Kidney epithelial cell (primary cell): ENCODE results near the gene NR5A2. TPM values are rescaled to one million over a fixed set of nuclear protein-coding genes. Genes with fewer than 3 reads are reported as not detected.

Source experiments
- DNase-seq: peaks from one replicate; pipeline ENCODE4 v3.0.0-alpha.2; 2010; ENCODE audit warnings: low read depth
- H3K27me3 ChIP-seq: 2 replicates; pipeline ENCODE4 v1.6.0; 2011; ENCODE audit warnings: low read length; ENCODE audit not compliant: control insufficient read depth, insufficient read depth
- H3K36me3 ChIP-seq: 2 replicates; pipeline ENCODE4 v1.5.1; 2011; ENCODE audit warnings: low read length; ENCODE audit not compliant: control insufficient read depth, insufficient read depth
- H3K4me3 ChIP-seq: 2 replicates; pipeline ENCODE4 v1.5.1; 2011; ENCODE audit warnings: low read depth, mild to moderate bottlenecking, control low read depth, low read length
- total RNA-seq: library from RNA; depleted of rRNA; stranded (reverse); fragments of >200 nt; gene quantifications from 2 replicates; pipeline ENCODE4 v1.2.3, GENCODE V29; 2015
- TF ChIP-seq, protein P1 (sequence below): IDR thresholded peaks from 2 replicates; pipeline ENCODE4 v1.5.1; 2011; ENCODE audit warnings: mild to moderate bottlenecking, moderate library complexity, low read length, control low read depth, inconsistent platforms; ENCODE audit not compliant: insufficient read depth, poor library complexity, severe bottlenecking

The NR5A2 gene
- total RNA-seq, 1 donor from 2014 or later: not detected

DNA sequence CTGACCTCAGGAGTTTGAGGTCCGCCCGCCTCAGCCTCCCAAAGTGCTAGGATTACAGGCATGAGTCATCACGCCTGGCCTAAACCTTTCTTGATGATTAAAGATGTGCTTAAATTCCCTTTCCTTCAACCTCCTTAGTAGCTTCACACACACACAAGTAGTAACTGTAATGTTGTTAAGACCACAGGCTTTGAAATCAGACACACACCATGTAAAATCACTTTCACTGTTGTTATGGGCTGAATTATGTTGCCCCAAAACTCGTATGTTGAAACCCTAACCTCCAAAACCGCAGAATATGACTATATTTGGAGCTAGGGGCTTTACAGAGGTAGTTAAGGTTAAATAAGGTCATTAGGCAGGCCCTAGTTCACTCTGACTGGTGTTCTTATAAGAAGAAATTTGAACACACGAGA is 180.2 kb downstream of the NR5A2 start:
- no peaks in the 10 kb centered on the region for H3K36me3 ChIP-seq
- no peaks in the 10 kb centered on the region for H3K27me3 ChIP-seq
- TF ChIP-seq, protein P1, sequence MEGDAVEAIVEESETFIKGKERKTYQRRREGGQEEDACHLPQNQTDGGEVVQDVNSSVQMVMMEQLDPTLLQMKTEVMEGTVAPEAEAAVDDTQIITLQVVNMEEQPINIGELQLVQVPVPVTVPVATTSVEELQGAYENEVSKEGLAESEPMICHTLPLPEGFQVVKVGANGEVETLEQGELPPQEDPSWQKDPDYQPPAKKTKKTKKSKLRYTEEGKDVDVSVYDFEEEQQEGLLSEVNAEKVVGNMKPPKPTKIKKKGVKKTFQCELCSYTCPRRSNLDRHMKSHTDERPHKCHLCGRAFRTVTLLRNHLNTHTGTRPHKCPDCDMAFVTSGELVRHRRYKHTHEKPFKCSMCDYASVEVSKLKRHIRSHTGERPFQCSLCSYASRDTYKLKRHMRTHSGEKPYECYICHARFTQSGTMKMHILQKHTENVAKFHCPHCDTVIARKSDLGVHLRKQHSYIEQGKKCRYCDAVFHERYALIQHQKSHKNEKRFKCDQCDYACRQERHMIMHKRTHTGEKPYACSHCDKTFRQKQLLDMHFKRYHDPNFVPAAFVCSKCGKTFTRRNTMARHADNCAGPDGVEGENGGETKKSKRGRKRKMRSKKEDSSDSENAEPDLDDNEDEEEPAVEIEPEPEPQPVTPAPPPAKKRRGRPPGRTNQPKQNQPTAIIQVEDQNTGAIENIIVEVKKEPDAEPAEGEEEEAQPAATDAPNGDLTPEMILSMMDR: no peak
- DNase-seq: no peak
- no peak overlapping the region for H3K4me3 ChIP-seq

DNA sequence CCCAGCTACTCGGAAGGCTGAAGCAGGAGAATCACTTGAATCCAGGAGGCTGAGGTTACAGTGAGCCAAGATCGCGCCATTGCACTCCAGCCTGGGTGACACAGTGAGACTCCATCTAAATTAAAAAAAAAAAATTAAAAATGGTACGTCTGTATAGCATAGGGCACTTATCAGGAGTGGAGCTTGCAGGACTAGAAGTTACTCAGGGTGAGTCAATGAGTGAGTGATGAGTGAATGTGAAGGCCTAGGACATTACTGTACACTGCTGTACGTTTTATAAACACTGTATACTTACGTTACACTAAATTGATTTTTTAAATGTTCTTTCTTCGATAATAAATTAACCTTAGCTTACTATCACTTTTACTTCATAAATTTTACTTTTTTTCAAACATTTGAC is 183.6 kb downstream of the NR5A2 start:
- no peaks in the 10 kb centered on the region for H3K27me3 ChIP-seq
- DNase-seq: no peak
- TF ChIP-seq, protein P1: no peak
- H3K36me3 ChIP-seq: no peaks in the 10 kb centered on the region
- no peak overlapping the region for H3K4me3 ChIP-seq

DNA sequence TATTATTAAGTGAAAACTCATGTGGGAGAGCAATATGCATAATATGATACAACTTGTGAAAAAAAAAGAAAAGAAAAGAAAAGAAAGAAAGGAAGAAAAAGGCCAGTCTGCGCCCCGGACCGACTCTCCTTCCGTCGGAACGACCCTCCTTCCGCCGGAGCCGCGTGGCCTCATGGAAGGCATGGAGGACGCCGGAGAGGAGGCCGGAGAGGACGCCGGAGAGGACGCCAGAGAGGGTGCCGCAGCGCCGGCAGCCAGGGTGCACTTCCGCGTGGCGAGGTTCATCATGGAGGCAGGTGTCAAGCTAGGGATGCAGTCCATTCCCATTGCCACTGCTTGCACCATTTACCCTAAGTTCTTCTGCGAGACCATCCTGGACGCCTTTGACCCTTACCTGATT is 185.9 kb downstream of the NR5A2 start:
- Histone ChIP-seq H3K4me3 (no peak overlapping the region), H3K36me3 (no peaks in the 10 kb centered on the region), H3K27me3 (no peaks in the 10 kb centered on the region)
- no peak for DNase-seq
- TF ChIP-seq, protein P1: no peak

DNA sequence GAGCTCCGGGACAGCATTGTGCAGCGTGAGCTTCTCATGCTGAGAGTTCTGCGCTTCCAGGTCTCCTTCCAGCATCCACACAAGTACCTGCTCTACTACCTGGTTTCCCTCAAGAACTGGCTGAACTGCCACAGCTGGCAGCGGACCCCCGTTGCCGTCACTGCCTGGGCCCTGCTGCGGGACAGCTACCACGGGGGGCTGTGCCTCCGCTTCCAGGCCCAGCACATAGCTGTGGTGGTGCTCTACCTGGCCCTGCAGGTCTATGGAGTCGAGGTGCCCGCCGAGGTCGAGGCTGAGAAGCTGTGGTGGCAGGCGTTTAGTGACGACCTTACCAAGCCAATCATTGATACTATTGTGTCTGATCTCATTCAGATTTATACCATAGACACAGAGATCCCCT is 186.4 kb downstream of the NR5A2 start:
- DNase-seq: no peak
- Histone ChIP-seq H3K36me3 (no peaks in the 10 kb centered on the region), H3K4me3 (no peak overlapping the region), H3K27me3 (no peaks in the 10 kb centered on the region)
- TF ChIP-seq, protein P1: no peak

DNA sequence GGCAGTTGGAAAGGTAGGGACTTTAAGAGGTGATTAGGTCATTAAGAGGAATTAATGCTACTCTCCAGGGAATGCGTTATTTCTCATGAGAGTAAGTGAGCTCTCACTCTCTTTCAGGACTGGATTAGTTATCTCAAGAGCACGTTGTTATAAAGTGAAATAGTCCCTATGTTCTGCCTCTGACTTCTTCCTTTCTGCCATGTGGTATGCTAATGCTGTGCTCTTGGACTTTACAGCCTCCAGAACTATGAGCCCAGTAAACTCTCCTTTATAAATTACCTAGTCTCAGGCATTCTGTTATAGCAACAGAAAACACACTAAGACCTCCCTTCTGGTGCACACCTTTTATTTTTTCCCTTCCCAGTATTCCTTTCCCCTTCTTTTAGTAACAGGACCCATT is 187.8 kb downstream of the NR5A2 start:
- Histone ChIP-seq H3K36me3 (no peaks in the 10 kb centered on the region), H3K27me3 (no peaks in the 10 kb centered on the region), H3K4me3 (no peak overlapping the region)
- DNase-seq: no peak
- TF ChIP-seq, protein P1: no peak

DNA sequence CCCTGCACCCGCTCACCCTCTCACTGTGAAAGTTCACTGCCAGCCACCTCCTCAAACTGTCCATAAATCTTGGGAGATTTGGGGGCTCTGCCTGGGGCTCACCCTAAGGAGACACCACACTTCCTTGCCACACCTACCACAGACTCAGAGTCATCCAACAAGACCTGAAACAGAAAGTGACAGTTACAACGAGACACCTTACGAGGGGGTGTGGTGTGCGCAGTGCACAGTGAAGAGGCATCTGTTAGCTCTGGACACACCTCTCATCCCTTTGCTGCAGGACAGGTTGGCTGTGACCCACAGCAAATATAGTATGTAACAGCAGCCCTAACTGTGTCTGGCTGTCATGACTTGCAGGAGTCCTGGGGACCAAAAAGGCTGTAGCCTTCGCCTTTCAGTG is 190.2 kb downstream of the NR5A2 start:
- DNase-seq: no peak
- no peak overlapping the region for H3K4me3 ChIP-seq
- no peaks in the 10 kb centered on the region for H3K27me3 ChIP-seq
- H3K36me3 ChIP-seq: no peaks in the 10 kb centered on the region
- TF ChIP-seq, protein P1: no peak
